GM19324 (cell line): Measurements from ENCODE around the gene RAP1GAP.

Source experiments
- ATAC-seq: cut with Tn5 transposase; IDR thresholded peaks from one replicate; pipeline ENCODE4 v1.9.1; 2021; ENCODE audit warnings: mild to moderate bottlenecking, moderate library complexity; ENCODE audit not compliant: unreplicated experiment, low FRiP score

RAP1GAP gene

DNA sequence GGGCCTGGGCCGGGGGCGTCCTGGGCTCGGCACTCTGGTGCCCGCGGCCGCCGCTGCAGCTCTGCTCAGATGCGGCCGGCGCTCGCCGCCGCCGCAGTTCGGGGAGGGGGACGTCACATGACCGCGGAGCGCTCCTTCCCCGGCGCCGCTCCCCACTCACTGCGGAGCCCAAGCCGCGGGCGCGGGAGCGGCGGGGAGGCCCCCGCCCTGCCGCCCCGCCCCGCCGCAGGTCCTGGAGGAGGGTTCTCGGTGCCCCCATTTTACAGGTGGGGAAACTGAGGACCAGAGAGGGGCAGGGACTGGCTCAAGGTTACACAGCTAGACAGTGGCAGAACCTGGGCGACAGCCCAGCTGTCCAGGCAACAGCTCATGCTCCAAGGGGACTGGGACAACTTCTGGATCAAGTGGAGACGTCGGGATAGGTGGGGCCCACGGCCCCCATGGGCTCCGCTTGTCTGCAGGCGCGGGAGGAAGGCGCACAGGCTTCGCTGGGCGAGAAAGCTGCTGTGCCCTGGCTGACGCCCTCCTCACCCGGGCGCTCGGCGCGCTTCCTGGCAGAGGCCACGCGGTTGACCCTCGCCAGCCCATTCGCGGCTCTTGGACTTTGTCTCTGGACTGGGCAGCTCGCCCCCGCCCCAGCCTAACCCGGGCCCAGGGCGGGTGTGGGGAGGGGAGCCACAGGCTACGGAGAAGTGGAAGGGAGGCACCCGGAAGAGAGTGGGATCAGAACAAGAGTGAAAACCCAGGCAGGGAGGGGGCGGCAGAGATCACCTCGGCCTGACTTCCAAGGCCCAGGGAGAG is at the start of gene RAP1GAP:
TSS of gene RAP1GAP (minus strand) at position 100 of the 801 bp plus-strand sequence. CDS start 49,325 bp downstream, outside the sequence.
- no peak for ATAC-seq

DNA sequence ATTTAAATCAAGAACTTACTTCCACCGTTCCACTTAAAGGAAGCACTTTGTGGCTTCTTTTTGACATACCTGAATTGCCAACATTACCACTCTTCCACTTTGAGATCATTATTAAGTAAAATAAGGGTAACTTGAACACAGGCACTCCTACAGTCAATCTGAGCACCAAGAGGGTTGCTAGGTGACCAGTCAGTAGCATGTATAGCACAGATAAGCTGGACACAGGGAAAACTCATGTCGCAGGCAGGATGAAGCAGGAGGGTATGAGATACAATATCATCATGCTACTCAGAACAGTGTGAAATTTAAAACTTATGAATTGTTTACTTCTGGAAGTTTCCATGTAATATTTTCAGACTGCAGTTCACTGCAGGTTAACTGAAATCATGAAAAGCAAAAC is 47.0 kb upstream of the RAP1GAP start:
- no peak for ATAC-seq

DNA sequence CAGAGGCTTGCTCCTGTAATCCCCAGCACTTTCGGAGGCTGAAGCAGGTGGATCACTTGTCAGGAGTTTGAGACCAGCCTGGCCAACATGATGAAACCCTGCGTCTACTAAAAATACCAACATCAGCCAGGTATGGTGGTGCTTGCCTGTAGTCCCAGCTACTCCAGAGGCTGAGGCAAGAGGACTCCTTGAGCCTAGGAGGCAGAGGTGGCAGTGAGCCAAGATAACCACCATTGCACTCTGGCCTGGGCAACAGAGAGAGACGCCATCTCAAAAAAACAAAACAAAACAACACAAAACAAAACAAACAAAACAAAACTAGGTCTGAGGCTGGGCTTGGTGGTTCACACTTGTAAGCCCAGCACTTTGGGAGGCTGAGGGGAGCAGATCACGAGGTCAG is 38.7 kb upstream of the RAP1GAP start:
- ATAC-seq, result no peak

DNA sequence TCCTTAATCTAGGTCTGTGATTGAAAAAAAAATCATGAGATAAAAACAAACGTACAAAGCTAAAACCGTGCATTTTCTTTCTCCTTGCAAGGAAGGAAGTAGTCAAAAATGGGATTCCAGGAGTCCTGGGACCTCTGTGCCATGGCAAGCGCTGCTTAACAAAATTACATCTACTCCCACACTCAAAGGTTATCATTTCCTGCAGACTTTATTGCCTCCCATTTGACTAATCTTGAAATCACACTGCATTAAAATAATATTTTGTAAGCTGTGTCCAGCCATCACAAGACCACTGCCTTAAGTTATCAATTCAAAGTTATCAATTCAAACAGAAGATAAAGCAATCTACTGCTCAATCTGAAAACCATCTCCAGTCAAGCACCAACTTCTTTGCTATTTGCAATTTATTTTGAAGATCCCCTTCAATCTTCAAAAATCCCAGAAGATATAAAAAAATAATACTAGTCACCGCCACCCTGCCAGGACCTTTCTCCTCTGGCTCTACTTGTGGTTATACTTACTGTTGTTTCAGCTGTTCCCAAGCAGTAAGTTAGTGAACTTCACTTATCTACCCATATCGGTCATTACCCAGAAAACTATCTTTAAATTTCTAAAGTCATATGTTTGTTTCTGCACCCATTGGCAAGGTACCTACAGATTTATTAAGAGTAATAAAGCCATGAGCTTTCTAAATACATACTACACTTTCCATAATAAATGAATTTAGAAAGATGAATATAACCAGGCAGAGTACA is 38.1 kb upstream of the RAP1GAP start:
- no peak for ATAC-seq

DNA sequence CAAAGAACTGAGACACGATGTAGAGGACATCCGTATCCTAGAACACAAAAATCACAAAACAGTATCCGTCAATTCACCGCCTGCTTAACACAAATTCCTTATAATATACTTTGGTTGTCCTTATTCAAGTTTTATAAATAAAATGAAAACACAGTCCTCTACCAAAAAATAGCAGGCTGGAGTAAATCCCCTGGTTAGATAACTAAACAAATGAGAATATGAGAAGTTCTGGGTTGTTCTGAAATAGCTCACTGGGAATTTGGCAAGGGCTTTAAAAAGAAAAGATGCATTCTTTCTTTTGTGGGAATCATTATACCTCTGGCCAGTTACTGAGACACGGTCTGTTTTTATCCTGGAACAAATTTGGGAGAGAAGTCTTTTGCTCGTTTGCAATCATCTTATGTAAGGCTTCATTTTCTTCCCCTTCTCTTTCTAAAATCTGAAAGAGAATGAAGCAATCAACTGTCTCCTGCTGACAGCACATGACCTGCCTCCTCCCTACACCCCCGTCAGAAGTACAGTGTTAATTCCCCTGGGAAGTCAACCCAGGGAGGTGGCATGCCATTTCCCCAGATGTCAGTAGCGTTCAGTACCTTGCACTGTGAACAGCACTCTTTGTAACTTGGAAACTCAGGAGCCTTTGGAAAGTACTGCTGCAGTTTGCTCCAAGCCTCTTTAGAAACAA is 37.1 kb upstream of the RAP1GAP start:
- no peak for ATAC-seq

DNA sequence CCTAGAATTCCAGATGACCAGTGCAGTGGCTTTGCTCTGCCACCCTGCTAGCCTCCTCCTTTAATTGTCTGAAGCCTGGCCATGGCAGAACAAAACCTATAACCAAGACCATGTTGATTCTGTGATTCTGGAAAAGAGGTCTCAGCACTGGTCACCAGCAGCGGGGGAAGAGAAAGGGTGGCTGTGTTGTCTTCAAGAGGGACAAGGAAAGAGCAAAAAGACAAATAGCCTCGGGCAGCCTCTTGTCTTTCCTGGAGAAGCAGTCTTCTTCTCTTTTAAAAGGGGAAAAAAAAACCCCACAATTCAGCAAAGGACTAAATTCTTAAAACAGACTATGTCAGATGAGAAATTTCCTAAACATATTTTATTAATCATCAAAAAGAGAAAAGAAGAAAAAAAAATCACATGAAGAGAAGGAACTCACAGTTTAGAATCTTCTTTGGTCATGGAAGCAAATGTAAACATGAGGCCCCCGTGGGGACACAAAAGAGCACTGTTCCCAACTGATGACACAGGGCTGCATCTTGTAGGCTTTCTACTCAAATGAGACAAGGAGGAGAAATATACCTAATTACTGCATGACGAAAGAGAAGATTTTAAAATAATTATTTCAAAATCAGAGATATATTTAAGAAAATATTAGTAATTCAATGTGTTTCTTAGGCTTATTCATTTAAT is 36.3 kb upstream of the RAP1GAP start:
- no peak for ATAC-seq

DNA sequence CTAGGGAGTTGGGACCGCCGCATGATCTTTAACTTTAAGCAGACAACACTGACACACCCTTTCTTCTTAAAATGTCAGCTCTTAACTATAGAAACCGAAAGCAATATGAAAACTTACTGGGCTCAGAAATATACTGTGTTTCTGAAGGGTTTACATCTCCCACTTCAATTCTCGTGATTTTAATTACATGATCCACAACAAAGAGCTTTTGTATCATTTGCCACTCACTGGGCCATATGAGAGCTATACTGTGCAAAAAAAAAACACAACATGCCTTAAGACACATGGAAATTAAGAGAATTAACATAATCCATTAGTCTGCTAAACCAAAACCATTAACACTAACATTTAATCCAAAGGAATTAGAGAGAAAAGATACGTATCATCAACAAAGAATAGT is 35.0 kb upstream of the RAP1GAP start:
- no peak for ATAC-seq

DNA sequence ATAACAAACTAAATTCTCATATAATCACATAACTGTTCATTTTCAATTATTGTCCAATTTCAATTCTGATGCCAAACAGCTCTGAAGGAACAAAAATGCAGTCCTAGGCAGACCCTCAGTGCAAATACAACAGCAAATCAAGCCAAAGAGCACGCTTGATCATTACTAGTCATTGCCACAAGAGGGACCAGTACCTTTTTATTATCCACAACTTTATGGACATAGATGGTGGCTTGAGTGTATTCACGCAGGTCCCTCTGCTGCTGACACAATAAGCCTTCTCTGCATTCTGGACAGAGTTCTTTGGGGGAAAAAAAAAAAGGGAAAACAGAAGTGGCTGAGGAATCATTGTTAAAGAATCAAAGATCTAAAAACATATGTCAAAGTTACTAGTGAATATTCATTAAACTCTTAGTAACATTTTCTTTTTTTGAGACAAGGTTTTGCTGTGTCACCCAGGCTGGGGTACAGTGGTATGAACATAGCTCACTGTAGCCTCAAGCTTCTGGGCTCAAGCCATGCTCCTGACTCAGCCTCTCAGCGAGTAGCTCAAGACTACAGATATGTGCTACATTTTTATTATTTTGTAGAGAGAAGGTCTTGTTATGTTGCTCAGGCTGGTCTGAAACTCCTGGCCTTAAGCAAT is 34.3 kb upstream of the RAP1GAP start:
- ATAC-seq, result no peak

DNA sequence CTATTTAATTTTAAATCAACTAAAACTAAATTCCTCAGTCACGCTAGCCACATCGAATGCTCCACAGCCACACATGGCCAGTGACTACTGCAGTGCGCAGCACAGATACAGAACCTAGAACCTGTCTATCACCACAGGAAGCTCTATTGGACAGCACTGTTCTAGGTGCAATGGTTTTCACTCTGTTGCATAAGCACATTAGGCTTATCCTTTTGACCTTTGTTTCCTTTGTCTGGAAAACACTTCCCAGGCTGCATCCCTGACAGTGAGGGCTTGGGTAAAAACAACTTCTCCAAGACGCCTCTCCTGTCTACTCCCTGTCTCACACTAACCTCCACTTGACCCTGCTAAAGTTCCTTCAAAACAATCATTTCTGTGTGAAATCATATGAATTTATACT is 33.6 kb upstream of the RAP1GAP start:
- no peak for ATAC-seq

DNA sequence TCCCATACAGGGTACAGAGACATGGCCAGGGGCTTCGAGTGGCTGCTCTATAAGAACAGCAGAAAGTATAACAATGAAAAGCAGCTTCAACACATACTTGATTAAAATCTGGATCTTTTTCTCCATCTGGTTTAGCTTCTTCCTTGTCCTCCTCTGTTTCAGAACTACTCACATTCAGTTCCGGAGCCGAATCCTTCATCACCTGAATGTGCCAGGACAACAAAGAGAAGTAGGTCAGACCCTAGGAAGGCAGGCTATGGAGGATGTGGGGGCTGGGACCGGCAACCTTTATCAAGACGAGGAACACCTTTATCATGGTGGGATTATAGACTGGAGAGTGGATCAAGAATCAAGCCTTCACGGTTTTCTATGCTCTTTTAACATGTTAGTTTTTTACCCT is 32.2 kb upstream of the RAP1GAP start:
- no peak for ATAC-seq

DNA sequence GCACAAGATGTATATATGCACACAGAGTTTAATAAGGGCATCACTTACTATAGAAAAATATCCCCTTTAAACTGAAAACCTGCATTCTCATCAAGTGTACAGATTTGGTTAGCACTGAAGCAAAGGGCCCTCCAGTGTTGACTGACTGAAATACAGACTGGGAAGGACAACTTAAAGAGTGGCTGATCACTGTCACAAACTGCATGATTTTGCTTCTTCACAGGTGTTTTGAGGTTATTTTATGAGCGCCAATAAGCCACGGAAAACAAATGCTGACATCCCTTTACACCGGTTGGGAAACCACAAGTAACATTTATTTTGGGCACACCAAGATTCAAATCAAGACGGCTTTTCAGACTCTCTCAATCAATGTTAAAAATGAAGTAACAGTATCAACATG is 30.9 kb upstream of the RAP1GAP start:
- no peak for ATAC-seq

DNA sequence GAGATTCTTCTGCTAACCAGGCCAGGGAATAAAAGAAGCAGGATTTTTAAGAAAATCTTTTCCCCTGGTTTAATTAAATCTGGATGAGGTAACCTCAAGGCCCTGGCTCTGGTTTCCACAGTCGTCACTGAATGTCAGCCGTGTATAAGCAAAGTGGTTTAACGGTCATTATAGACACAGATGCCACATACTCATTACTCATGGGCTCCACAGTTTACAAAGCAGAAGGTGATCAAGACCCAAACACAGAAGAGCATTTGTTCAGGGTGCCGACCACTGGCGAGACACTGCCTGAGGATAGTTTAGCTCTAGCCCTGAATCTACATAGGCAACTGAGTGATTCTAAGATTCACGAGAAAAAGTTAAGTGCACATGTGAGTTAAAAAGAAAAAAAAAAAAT is 27.8 kb upstream of the RAP1GAP start:
- no peak for ATAC-seq

DNA sequence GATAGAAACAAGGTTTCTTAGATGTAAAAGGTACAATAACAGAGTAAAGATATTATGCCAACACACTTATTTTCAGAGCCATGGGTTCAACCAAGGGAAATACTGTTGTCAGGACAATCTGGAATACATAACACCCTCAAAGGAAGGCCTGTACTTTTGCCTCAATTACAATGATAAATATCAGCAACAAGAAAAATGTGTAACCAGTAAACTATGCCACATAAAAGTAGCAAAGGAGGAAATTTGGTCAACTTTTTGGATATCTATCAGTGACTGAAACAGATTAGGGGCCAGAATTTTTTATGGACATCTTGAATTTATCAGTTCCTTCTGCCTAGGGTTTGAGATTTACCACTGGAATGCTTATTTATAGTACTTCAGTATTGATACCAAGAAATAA is 24.6 kb upstream of the RAP1GAP start:
- no peak for ATAC-seq

DNA sequence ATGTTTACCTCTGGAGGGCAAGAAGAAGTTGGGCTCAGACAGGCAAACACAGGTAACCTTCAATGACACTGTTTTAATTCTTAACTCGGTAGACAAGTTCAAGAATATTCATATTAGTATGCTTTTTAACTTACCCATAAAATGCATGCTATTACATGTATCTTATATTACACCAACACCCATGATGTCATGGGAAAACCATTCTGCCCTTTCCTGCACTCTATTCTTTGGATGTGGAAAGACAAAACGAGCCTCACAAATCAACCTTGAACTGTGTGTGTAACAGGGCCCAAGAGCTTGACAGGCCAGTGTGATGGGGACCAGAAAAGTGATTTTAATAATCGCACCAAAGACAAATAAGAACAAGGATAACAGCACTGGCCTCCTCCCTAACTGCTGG is 22.6 kb upstream of the RAP1GAP start:
- ATAC-seq, result no peak

DNA sequence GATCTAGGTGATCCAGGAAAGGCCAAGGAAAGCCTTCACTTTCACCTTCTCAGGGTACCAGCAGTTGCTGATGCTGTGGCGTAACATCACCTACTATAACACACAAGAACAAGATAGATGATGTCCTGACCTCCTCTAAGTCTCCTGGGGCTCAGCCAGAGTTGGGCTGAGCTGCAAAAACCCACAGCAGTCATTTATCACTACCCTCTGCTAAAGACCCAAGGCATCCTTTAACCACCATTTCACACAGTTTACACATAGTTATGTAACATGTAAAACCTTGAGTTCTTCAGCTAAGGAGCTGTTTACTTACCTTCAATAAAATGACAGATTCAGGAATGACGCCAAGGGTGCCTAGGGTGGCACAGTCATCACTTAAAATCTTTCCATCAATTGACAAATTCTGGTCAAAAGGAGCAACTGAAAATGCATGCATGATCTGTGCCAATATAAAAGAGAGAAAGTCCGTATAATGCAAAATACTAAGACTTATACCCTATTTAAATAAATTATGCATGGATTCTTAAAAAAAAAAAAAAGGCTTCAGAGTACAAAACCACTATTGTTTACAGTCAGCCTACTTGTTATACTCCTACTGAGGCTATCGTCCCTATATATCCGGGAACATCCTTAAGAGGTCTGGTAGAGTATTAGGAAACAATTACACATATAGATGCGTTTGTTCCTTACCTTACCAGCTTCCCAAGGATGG is 20.7 kb upstream of the RAP1GAP start:
- ATAC-seq, result no peak

DNA sequence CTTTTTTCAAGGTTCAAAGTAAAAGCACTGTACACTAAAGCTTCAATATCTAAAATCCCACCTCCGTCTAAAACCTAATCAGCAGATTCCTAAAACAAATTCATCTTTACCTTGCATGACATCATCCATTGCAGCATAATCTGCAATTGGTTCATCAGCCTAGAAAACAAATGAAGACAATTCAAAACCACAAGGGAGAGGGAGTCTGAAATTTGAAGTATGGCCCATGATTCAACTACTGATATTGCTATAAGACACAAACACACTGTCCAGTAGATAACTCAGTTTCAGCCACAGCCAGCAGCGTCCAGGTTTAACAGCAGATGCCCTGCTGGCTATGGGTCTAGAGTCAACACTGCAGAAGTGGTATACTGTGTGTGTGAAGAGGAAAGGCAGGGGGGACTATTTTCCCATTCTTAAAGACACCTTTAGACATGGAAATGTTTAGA is 17.9 kb upstream of the RAP1GAP start:
- no peak for ATAC-seq

DNA sequence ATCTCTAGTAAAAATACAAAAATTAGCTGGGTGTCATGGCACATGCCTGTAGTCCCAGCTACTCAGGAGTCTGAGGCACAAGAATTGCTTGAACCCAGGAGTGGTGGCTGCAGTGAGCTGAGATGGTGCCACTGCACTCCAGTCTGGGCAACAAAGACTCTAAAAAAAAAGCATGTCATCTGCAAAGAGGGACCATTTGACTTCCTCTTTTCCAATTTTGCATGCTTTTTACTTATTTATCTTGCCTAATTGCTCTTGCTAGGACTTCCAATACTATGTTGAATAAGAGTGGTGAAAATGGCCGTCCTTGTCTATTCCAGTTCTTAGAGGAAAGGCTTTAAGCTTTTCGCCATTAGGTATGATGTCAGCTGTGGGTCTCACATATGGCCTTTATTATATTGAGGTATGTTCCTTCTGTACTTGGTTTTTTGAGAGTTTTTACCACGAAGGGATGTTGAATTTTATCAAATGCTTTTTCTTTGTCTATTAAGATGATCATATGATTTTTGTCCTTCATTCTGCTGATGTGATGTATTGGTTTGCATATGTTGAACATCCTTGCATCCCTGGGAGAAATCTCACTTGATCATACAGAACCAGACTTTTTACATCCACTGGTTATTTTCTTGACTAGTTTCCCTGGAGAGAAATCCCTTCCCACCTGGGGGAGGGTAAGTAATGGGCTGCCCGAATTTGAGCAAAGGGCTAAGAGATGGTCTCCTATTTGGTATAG is 17.0 kb upstream of the RAP1GAP start:
- no peak for ATAC-seq

DNA sequence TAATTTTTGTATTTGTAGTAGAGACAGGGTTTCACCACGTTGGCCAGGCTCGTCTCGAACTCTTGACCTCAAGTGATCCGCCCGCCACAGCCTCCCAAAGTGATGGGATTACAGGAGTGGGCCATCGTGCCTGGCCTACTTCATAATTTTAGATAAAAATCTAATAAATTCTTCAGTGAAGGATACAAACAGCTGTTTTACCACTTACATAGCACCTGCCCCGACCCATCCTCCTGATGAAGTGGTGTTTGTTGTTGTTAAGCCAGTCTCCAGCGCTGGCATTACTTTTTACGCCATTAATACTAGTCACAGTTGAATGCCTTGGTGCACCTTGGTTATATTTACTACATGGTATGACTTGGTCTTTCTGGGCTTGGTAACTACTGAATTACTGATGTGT is 12.3 kb upstream of the RAP1GAP start:
- no peak for ATAC-seq

DNA sequence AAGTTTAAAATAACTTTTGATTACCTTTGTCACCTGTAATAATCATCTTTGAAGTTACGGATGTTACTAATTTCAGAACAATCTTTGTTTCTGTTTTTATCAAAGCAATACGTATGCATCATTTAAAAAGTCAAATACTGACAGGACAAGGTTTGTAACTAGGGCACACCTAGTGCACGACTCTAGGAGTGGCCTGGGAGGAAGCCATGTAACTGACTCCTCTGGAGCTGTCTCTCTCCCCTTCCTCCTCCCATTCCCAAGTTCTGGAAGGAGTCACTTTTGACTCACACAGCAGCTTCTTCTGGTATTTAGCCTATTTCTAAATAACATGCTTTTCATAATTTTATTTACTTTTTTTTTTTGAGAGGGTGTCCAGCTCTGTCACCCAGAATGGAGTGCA is 11.8 kb upstream of the RAP1GAP start:
- no peak for ATAC-seq
